Neutrophil (primary cell): ENCODE results near the gene INTS3.

Experiments used
- H3K27ac ChIP-seq: fragments of 200-600 bp; sonication (generic); 2 replicates; pipeline ENCODE4 v1.5.1; 2016; ENCODE audit warnings: mild to moderate bottlenecking, moderate library complexity
- H3K27me3 ChIP-seq: fragments of 200-600 bp; sonication (generic); 2 replicates; pipeline ENCODE4 v1.6.0; 2016; ENCODE audit warnings: mild to moderate bottlenecking
- H3K36me3 ChIP-seq: fragments of 200-600 bp; sonication (generic); 2 replicates; pipeline ENCODE4 v1.5.1; 2017
- H3K4me1 ChIP-seq, 2 experiments: fragments of 200-600 bp in 1 of 2; sonication (generic) in 1 of 2; 1 replicate in 1 of 2; 2 replicates in 1 of 2; pipeline versions ENCODE4 v1.5.1 to v1.6.1; 2013 to 2016; ENCODE audit warnings: low read depth in 1 of 2, low read length in 1 of 2, mild to moderate bottlenecking in 1 of 2, moderate library complexity in 1 of 2; ENCODE audit not compliant: control insufficient read depth in 1 of 2, insufficient read depth in 1 of 2
- H3K4me3 ChIP-seq, 2 experiments: fragments of 200-600 bp in 1 of 2; sonication (generic) in 1 of 2; 1 replicate in 1 of 2; 2 replicates in 1 of 2; pipeline ENCODE4 v1.5.1; 2013 to 2016; ENCODE audit warnings: low read depth in 1 of 2, low read length in 1 of 2, mild to moderate bottlenecking in 1 of 2, moderate library complexity in 1 of 2
- H3K9me3 ChIP-seq: fragments of 200-600 bp; sonication (generic); 2 replicates; pipeline ENCODE4 v1.5.1; 2016
- CTCF ChIP-seq: fragments of 200-600 bp; sonication (generic); IDR thresholded peaks from 2 replicates; pipeline ENCODE4 v1.5.1; 2016; ENCODE audit warnings: antibody characterized with exemption

Gene INTS3

GRCh38 chr1:153786038-153786790 lies 58.4 kb downstream of the INTS3 start:
- Histone ChIP-seq H3K4me3 (no peak overlapping the region), H3K27ac (no peak overlapping the region), H3K4me1 (peaks cover 34 to 41% of the 10 kb centered on the region in 2 experiments), H3K27me3 (no peaks in the 10 kb centered on the region), H3K36me3 (no peaks in the 10 kb centered on the region), H3K9me3 (no peaks in the 10 kb centered on the region)
- TF ChIP-seq CTCF = no peak

GRCh38 chr1:153789478-153790034 lies 61.7 kb downstream of the INTS3 start:
- Histone ChIP-seq H3K4me3 (peak overlapping the region; percentile 57 to 61), H3K4me1 (peaks cover 40 to 41% of the 10 kb centered on the region in 2 experiments), H3K27ac (peak overlapping the region; percentile 91), H3K27me3 (no peaks in the 10 kb centered on the region), H3K9me3 (no peaks in the 10 kb centered on the region), H3K36me3 (no peaks in the 10 kb centered on the region)
- no peak for TF ChIP-seq CTCF

GRCh38 chr1:153790313-153790965 lies 62.6 kb downstream of the INTS3 start:
- Histone ChIP-seq H3K36me3 (no peaks in the 10 kb centered on the region), H3K27ac (peak overlapping the region; percentile 91), H3K4me3 (peak overlapping the region; percentile 57 to 61), H3K4me1 (peaks cover 40 to 41% of the 10 kb centered on the region in 2 experiments), H3K27me3 (no peaks in the 10 kb centered on the region), H3K9me3 (no peaks in the 10 kb centered on the region)
- TF ChIP-seq CTCF = no peak

GRCh38 chr1:153790966-153791647 lies 63.3 kb downstream of the INTS3 start:
- H3K9me3 ChIP-seq = no peaks in the 10 kb centered on the region
- peaks cover 40 to 41% of the 10 kb centered on the region in 2 experiments for H3K4me1 ChIP-seq
- TF ChIP-seq CTCF = peak; percentile 14
- H3K4me3 ChIP-seq = peak overlapping the region; percentile 57 to 61
- H3K27me3 ChIP-seq = no peaks in the 10 kb centered on the region
- H3K27ac ChIP-seq = peak overlapping the region; percentile 91
- no peaks in the 10 kb centered on the region for H3K36me3 ChIP-seq

- peak overlapping the region; percentile 57 to 61 for H3K4me3 ChIP-seq
- peak overlapping the region; percentile 91 for H3K27ac ChIP-seq
Observed at GRCh38 chr1:153791648-153792253, 63.9 kb downstream of the INTS3 start.

More at GRCh38 chr1:153791648-153792253, 63.9 kb downstream of the INTS3 start:
- no peaks in the 10 kb centered on the region for H3K27me3 ChIP-seq
- TF ChIP-seq CTCF = no peak
- H3K36me3 ChIP-seq = no peaks in the 10 kb centered on the region
- H3K4me1 ChIP-seq = peaks cover 40 to 41% of the 10 kb centered on the region in 2 experiments
- H3K9me3 ChIP-seq = no peaks in the 10 kb centered on the region
